Middle frontal gyrus (tissue), 1 donor: Measurements from ENCODE around the gene ZNF627.
"Not testable (repeated sequence)": the region's sequence is repeated elsewhere in the genome, so short reads cannot be mapped to it uniquely, and the experiment has no call there.

Experiments
- DNase-seq: peaks from one replicate; pipeline ENCODE4 v3.0.0-alpha.2; 2015; ENCODE audit warnings: low spot score; ENCODE audit errors: extremely low spot score

ZNF627 gene

DNA sequence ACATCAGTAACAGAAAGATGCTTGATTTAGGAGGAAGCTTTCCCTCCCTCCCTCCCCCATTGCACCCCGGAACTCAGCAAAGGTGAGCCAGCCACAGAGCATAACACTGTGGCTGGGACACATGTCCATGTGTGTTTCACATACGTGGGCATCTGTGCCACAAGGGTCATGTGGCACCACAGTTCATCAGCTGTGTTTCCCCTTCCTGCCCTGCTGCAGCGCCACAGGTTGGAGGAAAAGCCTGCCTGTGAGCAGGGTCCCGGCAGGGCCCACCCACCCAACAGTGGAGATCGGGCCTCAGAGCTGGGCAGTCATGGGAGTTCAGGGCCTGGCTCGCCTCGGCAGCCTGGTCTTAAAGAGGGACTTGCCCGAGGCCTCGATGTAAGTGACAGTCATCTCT is 22.6 kb upstream of the ZNF627 start:
- no peak for DNase-seq

- DNase-seq, result no peak
These were observed 21.1 kb upstream of the ZNF627 start for GRCh38 chr19:11576227-11576626.

DNA sequence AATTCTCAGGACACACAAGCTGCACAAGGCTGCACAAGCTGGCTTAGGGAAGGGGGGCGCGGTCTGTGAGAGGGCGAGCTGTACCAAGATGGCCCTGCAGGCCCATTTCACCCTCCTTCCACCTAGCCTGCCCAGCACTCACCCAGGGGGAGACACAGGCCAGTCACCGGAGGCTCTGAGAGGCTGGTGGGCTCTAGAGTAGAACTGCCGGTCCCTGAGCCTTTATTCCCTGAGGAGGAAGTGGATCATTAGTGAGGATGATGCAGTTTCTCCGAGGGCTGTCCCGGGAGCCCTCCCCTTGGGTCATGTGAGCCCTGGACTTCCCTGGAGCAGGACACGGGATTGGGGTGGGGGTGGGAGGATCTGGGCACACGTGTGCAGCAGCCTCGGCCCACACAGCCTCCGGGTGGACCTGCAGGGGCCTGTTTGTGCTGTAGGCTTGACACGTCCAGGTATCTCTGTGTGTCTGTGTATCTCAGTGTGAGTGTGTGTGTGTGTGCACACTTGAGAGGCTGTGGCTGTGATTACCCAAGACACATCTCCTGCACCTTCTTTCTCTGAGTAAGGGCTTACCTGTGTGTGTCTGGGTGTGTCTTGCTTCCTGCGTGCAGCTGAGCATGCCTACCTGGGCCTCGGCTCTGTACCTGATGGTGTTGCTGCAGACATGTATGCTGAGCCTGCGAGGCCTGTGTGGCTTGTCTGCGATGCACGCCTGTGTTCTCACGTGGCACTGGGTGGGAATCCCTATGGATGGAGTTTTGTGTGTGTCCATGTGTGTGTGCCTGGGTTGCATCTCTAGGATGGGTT is 19.6 kb upstream of the ZNF627 start, which contains the start of gene ACP5:
Gene ACP5, minus strand, starts transcription at position 195 of the 807 bp plus-strand sequence. CDS start 328 bp downstream, outside the sequence.
- DNase-seq, result no peak

GRCh38 chr19:11578258-11579142 is 18.8 kb upstream of the ZNF627 start:
- no peak for DNase-seq

- no peak for DNase-seq
These were observed 17.2 kb upstream of the ZNF627 start for GRCh38 chr19:11580116-11580515.

DNA sequence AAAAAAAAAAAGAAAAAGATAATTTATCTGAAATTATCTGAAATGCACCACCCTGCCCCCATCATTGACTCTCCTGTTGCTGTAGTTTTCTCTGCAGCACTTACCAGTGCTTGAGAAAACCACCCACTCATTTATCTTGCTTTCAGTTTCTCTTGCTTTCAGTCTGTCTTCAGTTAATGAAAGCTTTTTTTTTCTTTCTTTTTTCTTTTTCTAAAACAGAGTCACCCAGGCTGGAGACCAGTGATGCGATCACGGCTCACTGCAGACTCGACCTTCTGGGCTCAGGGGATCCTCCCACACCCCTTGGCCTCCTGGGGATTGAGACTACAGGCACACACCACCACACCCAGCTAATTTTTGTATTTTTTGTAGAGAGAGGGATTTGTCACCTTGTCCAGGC is 15.5 kb upstream of the ZNF627 start:
- DNase-seq, result no peak

GRCh38 chr19:11586331-11586730 is 11.0 kb upstream of the ZNF627 start:
- no peak for DNase-seq

DNA sequence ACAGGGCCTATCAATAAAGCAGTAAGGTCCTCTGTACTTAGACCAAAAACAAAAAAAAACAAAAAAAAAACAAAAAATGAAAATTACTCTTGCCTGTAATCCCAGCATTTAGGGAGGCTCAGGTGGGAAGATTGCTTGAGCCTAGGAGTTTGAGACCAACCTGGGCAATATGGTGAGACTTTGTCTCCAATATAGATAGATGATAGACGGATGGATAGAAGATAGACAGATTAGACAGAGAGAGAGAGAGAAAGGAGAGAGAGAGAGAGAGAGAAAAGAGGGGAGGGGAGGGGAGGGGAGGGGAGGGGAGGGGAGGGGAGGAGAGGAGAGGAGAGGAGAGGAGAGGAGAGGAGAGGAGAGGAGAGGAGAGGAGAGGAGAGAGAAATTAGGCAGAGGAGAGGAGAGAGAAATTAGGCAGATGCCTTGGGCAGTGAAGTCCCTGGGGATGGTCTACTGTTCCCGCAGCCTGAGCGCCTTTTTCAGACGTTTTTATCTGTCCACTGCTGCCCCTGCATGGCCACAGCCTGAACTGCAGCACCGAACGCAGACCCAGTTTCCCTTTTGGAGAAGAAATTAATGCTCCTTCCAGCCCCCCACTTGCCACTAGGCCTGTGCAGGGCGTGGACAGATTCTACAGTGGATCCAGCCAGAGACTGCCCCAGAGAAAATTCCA is 9.8 kb upstream of the ZNF627 start:
- peak; percentile 12 for DNase-seq

- DNase-seq, result no peak
These were observed 9.2 kb upstream of the ZNF627 start for GRCh38 chr19:11587975-11588631.

- DNase-seq, result no peak
These were observed 3.2 kb upstream of the ZNF627 start for GRCh38 chr19:11594084-11594483.

DNA sequence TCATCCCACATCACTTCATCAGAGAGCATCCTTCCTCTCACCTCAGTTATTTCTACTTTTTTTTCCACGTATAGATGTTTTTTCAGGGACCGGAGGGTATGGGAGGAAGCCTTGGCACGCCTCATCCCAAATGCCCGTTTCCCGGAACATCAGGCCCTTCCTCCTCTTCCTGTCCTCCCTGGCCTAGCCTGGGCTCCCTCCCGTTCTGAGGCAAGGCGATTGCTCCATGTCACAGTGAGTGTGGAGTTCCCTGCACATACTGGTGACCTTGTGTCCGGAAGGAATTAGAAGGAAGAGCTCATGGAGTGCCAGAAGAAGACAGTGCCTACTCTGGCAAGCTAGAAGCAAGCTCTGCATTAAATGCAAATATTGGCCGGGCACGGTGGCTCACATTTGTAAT is 1.1 kb upstream of the ZNF627 start:
- no peak for DNase-seq

DNA sequence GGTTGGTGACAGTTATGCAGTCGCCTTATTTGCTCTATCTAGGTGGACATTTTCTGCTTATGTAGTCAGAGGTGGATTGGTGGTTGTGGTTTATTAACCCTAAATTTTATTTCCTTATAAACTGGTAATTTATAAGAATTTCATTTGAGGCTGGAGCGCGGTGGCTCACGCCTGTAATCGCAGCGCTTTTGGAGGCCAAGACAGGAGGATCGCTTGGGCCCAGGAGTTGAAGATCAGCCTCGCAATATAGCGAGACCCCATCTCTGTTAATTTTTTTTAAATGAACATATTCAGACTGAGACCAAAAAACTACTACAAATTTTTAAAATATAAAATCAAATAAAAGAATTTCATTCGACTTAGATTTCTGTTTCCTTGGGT is 810 bp downstream of the ZNF627 start:
- no peak for DNase-seq

GRCh38 chr19:11598746-11599145 is 1.5 kb downstream of the ZNF627 start:
- no peak for DNase-seq

- DNase-seq, result not testable (repeated sequence)
These were observed 2.4 kb downstream of the ZNF627 start for GRCh38 chr19:11599704-11600103.

DNA sequence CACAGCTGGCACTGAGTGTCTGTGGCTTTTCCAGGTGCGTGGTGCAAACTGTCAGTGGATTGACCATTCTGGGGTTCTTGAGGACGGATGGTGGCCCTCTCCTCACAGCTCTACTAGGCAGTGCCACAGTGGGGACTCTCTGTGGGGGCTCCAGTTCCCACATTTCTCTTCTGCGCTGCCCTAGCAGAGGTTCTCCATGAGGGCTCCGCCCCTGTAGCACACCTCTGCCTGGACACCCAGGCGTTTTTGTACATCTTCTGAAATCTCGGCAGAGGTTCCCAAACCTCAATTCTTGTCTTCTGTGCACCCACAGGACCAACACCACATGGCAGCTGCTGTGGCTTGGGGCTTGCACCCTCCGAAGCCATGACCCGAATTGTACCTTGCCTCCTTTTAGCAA is 9.2 kb downstream of the ZNF627 start:
- no peak for DNase-seq

DNA sequence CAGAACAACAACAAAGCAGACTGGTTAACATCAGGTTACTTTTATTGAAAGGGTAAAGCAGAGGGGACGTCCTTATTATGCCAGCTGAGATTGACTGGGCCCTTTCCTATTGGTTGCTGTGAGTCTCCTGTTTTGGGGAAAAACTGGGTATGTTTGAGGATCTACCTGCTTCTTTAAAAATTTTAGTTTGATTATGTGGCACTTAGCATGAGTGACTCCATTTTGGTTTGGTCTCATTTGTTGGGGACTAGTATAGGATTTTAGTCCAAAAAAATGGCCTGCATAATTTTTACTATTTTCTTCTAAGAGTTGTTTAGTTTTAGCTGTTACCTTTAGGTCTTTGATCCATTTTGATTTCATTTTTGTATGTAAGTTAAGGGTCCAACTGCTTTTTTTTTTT is 14.4 kb downstream of the ZNF627 start:
- DNase-seq, result no peak

DNA sequence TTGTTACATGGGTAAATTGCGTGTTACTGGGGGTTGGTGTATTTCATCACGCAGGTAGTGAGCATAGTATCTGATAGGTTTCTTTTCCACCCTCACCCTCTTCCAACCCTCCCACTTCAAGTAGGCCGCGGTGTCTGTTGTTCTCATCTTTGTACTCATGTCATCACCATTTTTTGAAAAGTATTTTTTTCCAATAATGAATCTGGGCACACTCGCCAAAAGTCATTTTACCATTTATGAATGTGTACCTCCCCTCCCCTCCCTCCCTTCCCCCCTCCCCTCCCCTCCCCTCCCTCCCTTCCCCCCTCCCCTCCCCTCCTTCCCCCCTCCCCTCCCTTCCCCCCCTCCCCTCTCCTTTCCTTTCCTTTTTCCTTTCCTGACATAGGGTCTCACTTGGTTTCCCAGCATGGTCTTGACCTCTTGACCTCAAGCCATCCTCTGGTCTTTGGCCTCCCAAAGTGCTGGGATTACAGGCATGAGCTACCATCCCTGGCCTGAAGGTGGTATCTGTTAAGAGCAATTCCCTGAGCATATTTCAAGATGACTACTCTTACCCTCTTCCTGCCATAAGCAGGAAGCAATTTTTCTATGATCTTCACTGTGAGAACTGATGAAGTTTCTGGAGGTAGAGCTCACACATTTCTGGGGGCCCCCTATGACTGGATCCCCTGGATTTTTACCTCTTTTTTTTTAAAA is 15.7 kb downstream of the ZNF627 start:
- no peak for DNase-seq

GRCh38 chr19:11617180-11618062 is 20.1 kb downstream of the ZNF627 start:
- no peak for DNase-seq

DNA sequence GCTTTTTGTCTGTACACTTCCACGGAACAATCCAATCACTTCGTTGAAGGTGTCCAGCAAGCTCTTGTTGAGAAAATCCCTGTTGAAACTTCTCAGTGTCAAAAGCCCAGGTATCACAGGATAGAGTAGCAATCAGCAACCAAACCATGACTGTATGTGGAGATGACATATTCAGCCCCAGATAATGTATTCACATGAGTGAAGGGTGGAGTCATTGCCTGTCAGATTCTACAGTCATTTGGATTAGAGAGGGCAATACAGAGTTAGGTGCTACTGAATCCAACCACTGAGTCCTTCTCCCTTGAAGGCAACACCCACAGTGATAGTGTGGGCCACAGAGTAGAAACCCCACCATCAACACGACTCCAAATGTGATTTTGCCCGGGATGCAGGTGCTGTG is 23.3 kb downstream of the ZNF627 start:
- no peak for DNase-seq

GRCh38 chr19:11622401-11622800 is 25.1 kb downstream of the ZNF627 start:
- DNase-seq, result not testable (repeated sequence)
